PFSK-1 (cell line): ENCODE data around the gene CLEC2B.

ENCODE experiments used
- FOXP2 ChIP-seq: optimal IDR thresholded peaks from 2 replicates; pipeline ENCODE3; 2011; ENCODE audit warnings: borderline replicate concordance, control low read depth, inconsistent platforms; ENCODE audit not compliant: insufficient read depth; ENCODE audit errors: extremely low read length, extremely low read depth
- POLR2AphosphoS5 ChIP-seq: IDR thresholded peaks from 2 replicates; pipeline ENCODE4 v1.6.1; 2012; ENCODE audit warnings: low read depth, mild to moderate bottlenecking, control low read depth, low read length, moderate library complexity
- SIN3A ChIP-seq: IDR thresholded peaks from 2 replicates; pipeline ENCODE4 v1.6.1; 2012; ENCODE audit warnings: mild to moderate bottlenecking, low read length, moderate library complexity, borderline replicate concordance; ENCODE audit not compliant: insufficient read depth
- TAF1 ChIP-seq: IDR thresholded peaks from 2 replicates; pipeline ENCODE4 v1.6.1; 2012; ENCODE audit warnings: low read length, control low read depth, borderline replicate concordance; ENCODE audit not compliant: insufficient read depth
- TF ChIP-seq, protein P1 (sequence below), 2 experiments: IDR thresholded peaks; 2 replicates each; pipeline versions ENCODE4 v1.6.1 to v1.8.0; 2011 to 2012; ENCODE audit warnings: low read depth in 2 of 2, low read length in 2 of 2, control low read depth in 1 of 2, inconsistent platforms in 1 of 2, mild to moderate bottlenecking in 1 of 2, moderate library complexity in 1 of 2; ENCODE audit not compliant: insufficient read depth in 1 of 2

The CLEC2B gene

DNA sequence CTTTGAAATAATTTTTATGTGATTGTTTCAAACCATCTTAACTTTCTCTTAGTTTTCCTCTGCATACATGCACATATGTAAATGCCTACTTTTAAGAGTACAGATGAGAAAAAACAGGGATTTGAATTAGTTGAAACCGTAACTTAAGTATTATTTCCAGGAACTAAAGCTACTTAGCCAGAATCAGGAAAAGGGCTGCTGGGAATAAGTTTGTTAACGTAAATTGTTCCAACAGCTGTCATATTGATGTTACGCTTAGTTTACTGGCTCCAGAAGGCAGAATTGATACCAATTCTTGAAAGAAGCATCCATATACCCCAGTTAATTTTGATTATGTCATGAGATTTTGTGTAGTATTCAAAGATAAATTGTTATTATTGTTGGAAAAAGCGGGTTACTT lies 59.8 kb downstream of the CLEC2B start:
- TF ChIP-seq FOXP2 (no peak), POLR2AphosphoS5 (no peak), TAF1 (no peak), SIN3A (no peak)
- TF ChIP-seq, protein P1, sequence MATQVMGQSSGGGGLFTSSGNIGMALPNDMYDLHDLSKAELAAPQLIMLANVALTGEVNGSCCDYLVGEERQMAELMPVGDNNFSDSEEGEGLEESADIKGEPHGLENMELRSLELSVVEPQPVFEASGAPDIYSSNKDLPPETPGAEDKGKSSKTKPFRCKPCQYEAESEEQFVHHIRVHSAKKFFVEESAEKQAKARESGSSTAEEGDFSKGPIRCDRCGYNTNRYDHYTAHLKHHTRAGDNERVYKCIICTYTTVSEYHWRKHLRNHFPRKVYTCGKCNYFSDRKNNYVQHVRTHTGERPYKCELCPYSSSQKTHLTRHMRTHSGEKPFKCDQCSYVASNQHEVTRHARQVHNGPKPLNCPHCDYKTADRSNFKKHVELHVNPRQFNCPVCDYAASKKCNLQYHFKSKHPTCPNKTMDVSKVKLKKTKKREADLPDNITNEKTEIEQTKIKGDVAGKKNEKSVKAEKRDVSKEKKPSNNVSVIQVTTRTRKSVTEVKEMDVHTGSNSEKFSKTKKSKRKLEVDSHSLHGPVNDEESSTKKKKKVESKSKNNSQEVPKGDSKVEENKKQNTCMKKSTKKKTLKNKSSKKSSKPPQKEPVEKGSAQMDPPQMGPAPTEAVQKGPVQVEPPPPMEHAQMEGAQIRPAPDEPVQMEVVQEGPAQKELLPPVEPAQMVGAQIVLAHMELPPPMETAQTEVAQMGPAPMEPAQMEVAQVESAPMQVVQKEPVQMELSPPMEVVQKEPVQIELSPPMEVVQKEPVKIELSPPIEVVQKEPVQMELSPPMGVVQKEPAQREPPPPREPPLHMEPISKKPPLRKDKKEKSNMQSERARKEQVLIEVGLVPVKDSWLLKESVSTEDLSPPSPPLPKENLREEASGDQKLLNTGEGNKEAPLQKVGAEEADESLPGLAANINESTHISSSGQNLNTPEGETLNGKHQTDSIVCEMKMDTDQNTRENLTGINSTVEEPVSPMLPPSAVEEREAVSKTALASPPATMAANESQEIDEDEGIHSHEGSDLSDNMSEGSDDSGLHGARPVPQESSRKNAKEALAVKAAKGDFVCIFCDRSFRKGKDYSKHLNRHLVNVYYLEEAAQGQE (IDR thresholded peaks at IDR 0.05; ENCODE audit: insufficient read depth in 1 of 2, low read depth in 2 of 2, low read length in 2 of 2): no peak

DNA sequence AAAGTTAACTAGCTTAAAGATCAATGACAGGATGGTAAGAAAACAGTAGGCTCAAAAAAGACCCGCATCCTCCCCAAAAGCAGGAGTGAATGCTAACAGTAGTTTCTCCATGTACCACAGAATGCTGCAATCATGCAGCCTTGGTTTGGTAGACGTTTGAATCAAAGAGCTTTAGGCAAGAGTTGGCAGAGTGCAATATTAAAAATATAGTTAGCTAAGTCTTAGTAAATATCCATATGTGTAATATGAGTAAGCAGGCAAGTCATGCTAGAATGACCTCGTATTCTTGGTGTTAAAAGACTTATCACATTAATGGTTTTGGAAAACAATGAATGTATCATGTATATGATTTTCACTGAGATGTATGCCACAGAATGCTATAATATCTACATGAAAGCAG lies 60.6 kb downstream of the CLEC2B start:
- no peak for TF ChIP-seq POLR2AphosphoS5
- no peak for TF ChIP-seq FOXP2
- no peak for TF ChIP-seq TAF1
- no peak for TF ChIP-seq SIN3A
- TF ChIP-seq, protein P1 (IDR thresholded peaks at IDR 0.05; ENCODE audit: insufficient read depth in 1 of 2, low read depth in 2 of 2, low read length in 2 of 2): no peak

DNA sequence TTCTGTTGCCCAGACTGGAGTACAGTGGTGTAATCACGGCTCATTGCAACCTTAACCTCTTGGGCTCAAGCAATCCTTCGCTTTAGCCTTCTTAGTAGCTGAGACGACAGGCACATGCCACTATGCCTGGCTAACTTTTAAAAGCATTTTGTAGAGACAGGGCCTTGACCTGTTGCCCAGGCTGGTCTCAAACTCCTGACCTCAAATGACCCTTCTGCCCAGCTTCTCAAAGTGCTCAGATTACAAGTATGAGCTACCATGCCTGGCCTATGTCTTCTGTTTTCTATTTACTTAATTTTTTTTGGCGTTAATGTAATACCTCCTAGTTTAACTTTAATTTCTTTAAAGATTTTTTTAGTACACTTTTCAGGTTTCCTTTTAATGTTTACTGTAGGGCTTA lies 62.4 kb downstream of the CLEC2B start:
- no peak for TF ChIP-seq POLR2AphosphoS5
- TF ChIP-seq SIN3A: no peak
- TF ChIP-seq FOXP2: no peak
- TF ChIP-seq TAF1: no peak
- TF ChIP-seq, protein P1 (IDR thresholded peaks at IDR 0.05; ENCODE audit: insufficient read depth in 1 of 2, low read depth in 2 of 2, low read length in 2 of 2): no peak

DNA sequence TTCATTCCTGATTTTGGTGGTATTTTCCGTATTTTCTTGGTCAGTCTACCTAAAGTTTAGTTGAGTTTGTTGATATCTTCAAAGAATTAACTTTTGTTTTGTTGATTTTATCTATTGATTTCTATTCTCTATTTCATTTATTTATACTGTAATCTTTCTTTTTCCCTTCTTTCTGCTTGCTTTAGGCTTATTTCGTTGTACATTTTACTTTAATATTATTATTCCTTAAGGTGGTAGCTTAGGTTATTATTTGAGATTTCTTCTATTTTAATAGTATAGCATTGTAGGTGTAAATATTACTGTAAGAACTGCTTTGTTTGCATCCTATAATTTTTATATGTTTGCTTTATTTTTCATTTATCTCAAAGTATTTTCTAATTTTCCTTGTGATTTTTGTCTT lies 63.3 kb downstream of the CLEC2B start:
- TF ChIP-seq SIN3A: no peak
- no peak for TF ChIP-seq POLR2AphosphoS5
- TF ChIP-seq FOXP2: no peak
- TF ChIP-seq, protein P1 (IDR thresholded peaks at IDR 0.05; ENCODE audit: insufficient read depth in 1 of 2, low read depth in 2 of 2, low read length in 2 of 2): no peak
- no peak for TF ChIP-seq TAF1
